Vagina (tissue), 2 donors: ENCODE data around the gene LCN1. TPM values are rescaled to one million over a fixed set of nuclear protein-coding genes. Genes with fewer than 3 reads are reported as not detected.

ENCODE experiments used
- DNase-seq, 2 donors: peaks; one replicate each; pipeline ENCODE4 v3.0.0-alpha.2; 2017; ENCODE audit errors: extremely low spot score in 2 of 2
- H3K27ac ChIP-seq: fragments of 200-600 bp; sonication (generic); one replicate; pipeline ENCODE4 v1.5.1; 2019
- H3K27me3 ChIP-seq: fragments of 200-600 bp; sonication (generic); one replicate; pipeline ENCODE4 v1.5.1; 2019
- H3K36me3 ChIP-seq, 2 donors: fragments of 200-600 bp; sonication (generic); one replicate each; pipeline ENCODE4 v1.5.1; 2017 to 2019
- H3K4me1 ChIP-seq: fragments of 200-600 bp; sonication (generic); one replicate; pipeline ENCODE4 v1.5.1; 2019
- H3K4me3 ChIP-seq, 2 donors: fragments of 200-600 bp; sonication (generic); 1 replicate in 1 of 2; 2 replicates in 1 of 2; pipeline ENCODE4 v1.5.1; 2016 to 2019
- H3K9me3 ChIP-seq: fragments of 200-600 bp; sonication (generic); one replicate; pipeline ENCODE4 v1.5.1; 2019
- CTCF ChIP-seq, 3 experiments: fragments of 450-650 bp in 2 of 3; fragments of 200-600 bp in 1 of 3; sonication (generic) in 1 of 3; IDR thresholded peaks; one replicate each; pipeline ENCODE4 v1.5.1; 2017 to 2019; ENCODE audit warnings: antibody characterized with exemption in 3 of 3, mild to moderate bottlenecking in 2 of 3, moderate library complexity in 2 of 3
- POLR2A ChIP-seq, 2 donors: fragments of 450-650 bp; IDR thresholded peaks; one replicate each; pipeline ENCODE4 v1.6.1; 2017; ENCODE audit warnings: antibody characterized with exemption in 2 of 2, mild to moderate bottlenecking in 2 of 2, moderate library complexity in 2 of 2
- POLR2AphosphoS5 ChIP-seq, 2 donors: sonication (generic); formaldehyde crosslinking; IDR thresholded peaks; one replicate each; pipeline ENCODE4 v1.9.0; 2017; ENCODE audit warnings: antibody characterized with exemption in 2 of 2, mild to moderate bottlenecking in 2 of 2, low read depth in 1 of 2; ENCODE audit not compliant: insufficient read depth in 1 of 2
- intact Hi-C: fragments of 100-400 bp; cut with DNase I; formaldehyde crosslinking; loops from one replicate; pipeline ENCODE4 v1.15.1; 2023
- total RNA-seq: library from RNA; depleted of rRNA; stranded (reverse); fragments of >200 nt; gene quantifications from one replicate; pipeline ENCODE4 v1.2.3, GENCODE V29; 2016

The LCN1 gene
- total RNA-seq, 1 donor from 2014 or later, result not detected

- TF ChIP-seq POLR2A (IDR thresholded peaks at IDR 0.05) (no peak), POLR2AphosphoS5 (IDR thresholded peaks at IDR 0.05; ENCODE audit: insufficient read depth in 1 of 2, low read depth in 1 of 2) (no peak), CTCF (IDR thresholded peaks at IDR 0.05) (no peak)
- Histone ChIP-seq H3K27ac (no peak overlapping the region), H3K9me3 (no peaks in the 10 kb centered on the region), H3K27me3 (no peaks in the 10 kb centered on the region), H3K4me1 (peaks cover 4% of the 10 kb centered on the region), H3K36me3 (peaks cover 0 to 22% of the 10 kb centered on the region in 2 donors), H3K4me3 (no peak overlapping the region)
- intact Hi-C loops, result no loop called here
- no peak for DNase-seq
These were observed 34.8 kb upstream of the LCN1 start for GRCh38 chr9:135486267-135487065.

- H3K27me3 ChIP-seq, result no peaks in the 10 kb centered on the region
- no peaks in the 10 kb centered on the region for H3K4me1 ChIP-seq
- TF ChIP-seq CTCF (IDR thresholded peaks at IDR 0.05) (no peak), POLR2AphosphoS5 (IDR thresholded peaks at IDR 0.05; ENCODE audit: insufficient read depth in 1 of 2, low read depth in 1 of 2) (no peak), POLR2A (IDR thresholded peaks at IDR 0.05) (no peak)
- DNase-seq, result no peak
- no peaks in the 10 kb centered on the region for H3K9me3 ChIP-seq
- H3K4me3 ChIP-seq, result no peak overlapping the region
- peaks cover 0 to 22% of the 10 kb centered on the region in 2 donors for H3K36me3 ChIP-seq
- intact Hi-C loops, result no loop called here
- no peak overlapping the region for H3K27ac ChIP-seq
These were observed 33.8 kb upstream of the LCN1 start for GRCh38 chr9:135487281-135488012.

GRCh38 chr9:135488013-135488330, 33.3 kb upstream of the LCN1 start:
- no peak overlapping the region for H3K27ac ChIP-seq
- H3K27me3 ChIP-seq, result no peaks in the 10 kb centered on the region
- DNase-seq, result no peak
- intact Hi-C loops, result no loop called here
- H3K36me3 ChIP-seq, result peaks cover 0 to 22% of the 10 kb centered on the region in 2 donors
- no peaks in the 10 kb centered on the region for H3K9me3 ChIP-seq
- H3K4me3 ChIP-seq, result no peak overlapping the region
- TF ChIP-seq POLR2AphosphoS5 (IDR thresholded peaks at IDR 0.05; ENCODE audit: insufficient read depth in 1 of 2, low read depth in 1 of 2), result no peak
- TF ChIP-seq POLR2A (IDR thresholded peaks at IDR 0.05), result no peak
- no peak for TF ChIP-seq CTCF (IDR thresholded peaks at IDR 0.05)
- H3K4me1 ChIP-seq, result no peaks in the 10 kb centered on the region

GRCh38 chr9:135488527-135488926, 32.7 kb upstream of the LCN1 start:
- no peak for TF ChIP-seq POLR2A (IDR thresholded peaks at IDR 0.05)
- TF ChIP-seq POLR2AphosphoS5 (IDR thresholded peaks at IDR 0.05; ENCODE audit: insufficient read depth in 1 of 2, low read depth in 1 of 2), result no peak
- TF ChIP-seq CTCF (IDR thresholded peaks at IDR 0.05), result no peak
- H3K9me3 ChIP-seq, result no peaks in the 10 kb centered on the region
- no peaks in the 10 kb centered on the region for H3K4me1 ChIP-seq
- no peak overlapping the region for H3K27ac ChIP-seq
- intact Hi-C loops, result no loop called here
- no peak for DNase-seq
- no peak overlapping the region for H3K4me3 ChIP-seq
- H3K27me3 ChIP-seq, result no peaks in the 10 kb centered on the region
- peaks cover 0 to 22% of the 10 kb centered on the region in 2 donors for H3K36me3 ChIP-seq
